SH-SY5Y (cell line): ENCODE data around the gene PRKD1.

ENCODE experiments used
- GATA2 ChIP-seq: IDR thresholded peaks from 2 replicates; pipeline ENCODE4 v1.6.1; 2011; ENCODE audit warnings: mild to moderate bottlenecking, low read depth, low read length
- GATA3 ChIP-seq: IDR thresholded peaks from 2 replicates; pipeline ENCODE4 v1.6.1; 2011; ENCODE audit warnings: low read depth, mild to moderate bottlenecking, low read length, moderate library complexity

Gene PRKD1

DNA sequence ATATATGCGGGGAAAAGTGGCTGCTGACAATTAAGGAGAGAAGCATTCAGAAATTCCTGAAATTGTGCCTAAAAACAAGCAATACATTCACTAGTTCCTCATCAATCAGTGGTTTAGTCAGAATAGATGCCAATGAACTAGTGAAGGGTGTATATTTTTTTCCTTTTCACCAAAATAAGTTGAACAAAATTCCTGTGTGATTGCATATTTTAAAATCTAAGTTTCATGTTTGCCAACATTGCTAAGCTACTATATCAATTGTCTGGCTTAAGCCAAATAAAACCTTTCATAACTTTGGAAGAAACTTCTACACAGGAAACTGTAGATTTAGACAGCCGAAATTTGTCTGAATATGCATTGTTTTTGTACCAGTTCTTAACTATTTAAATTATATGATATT is 8.7 kb downstream of the PRKD1 start:
- TF ChIP-seq GATA2 (no peak), GATA3 (no peak)

DNA sequence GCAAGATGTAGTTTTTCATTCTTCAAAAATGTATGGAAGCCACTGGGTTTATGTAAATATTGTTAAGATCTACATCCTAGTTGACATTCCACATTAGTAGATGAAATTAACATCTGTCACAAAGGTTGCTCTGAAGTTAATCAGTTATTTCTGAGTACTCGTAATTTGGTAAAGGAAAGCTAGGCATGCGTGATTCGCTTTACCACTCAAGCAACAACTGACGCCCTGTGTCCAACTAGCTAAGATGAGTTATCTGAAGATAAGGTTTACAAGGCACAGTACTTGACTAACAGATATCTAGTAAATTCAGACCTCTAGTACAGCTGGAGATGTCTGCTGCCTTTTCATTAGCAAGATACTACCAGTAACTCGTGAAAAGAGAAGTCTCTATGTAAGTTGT is 14.1 kb downstream of the PRKD1 start:
- TF ChIP-seq GATA2 (no peak), GATA3 (no peak)

DNA sequence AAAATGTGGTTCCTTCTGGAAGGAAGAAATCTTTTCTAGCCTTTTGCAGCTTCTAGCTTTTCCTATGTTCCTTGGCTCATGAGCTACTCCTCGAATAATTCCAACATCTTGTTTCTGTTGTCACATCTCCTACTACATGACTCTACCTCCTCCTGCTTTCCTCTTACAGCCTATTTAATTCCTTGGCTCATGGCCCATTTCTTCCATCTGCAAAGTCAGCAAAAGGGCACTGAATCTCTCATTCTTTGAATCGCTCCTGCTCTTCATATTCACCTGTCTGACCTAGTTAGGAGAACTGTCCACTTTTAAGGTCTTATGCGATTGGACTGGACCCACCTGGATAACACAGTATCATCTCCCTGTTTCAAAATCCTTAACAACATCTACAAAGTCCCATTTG is 15.8 kb downstream of the PRKD1 start:
- TF ChIP-seq GATA3 (no peak), GATA2 (no peak)

DNA sequence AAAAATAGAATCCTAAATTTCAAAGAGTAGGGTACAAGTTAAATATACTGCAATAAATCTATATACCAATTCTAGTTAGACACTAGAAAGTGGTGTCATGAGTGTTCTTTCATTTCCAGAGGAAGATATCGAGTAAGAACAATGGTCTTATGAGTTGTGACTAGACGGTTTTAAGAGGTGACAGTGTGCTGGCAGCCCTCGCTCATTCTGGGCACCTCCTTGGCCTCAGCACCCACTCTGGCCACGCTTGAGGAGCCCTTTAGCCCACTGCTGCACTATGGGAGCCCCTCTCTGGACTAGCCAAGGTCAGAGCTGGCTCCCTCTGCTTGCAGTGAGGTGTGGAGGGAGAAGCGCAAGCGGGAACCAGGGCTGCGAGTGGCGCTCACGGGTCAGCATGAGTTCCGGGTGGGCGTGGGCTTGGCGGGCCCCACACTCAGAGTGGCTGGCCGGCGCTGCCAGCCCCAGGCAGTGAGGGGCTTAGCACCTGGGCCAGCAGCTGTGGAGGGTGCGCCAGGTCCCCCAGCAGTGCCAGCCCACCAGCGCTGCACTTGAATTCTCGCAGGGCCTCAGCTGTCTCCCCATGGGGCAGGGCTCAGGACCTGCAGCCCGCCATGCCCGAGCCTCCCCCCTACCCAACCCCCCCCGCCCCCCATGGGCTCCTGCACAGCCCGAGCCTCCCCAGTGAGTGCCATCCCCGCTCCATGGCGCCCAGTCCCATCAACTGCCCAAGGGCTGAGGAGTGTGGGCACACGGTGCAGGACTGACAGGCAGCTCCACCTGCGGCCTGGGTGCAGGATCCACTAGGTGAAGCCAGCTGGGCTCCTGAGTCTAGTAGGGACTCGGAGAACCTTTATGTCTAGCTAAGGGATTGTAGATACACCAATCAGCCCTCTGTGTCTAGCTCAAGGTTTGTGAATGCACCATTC is 18.7 kb downstream of the PRKD1 start:
- TF ChIP-seq GATA3 = no peak
- no peak for TF ChIP-seq GATA2

DNA sequence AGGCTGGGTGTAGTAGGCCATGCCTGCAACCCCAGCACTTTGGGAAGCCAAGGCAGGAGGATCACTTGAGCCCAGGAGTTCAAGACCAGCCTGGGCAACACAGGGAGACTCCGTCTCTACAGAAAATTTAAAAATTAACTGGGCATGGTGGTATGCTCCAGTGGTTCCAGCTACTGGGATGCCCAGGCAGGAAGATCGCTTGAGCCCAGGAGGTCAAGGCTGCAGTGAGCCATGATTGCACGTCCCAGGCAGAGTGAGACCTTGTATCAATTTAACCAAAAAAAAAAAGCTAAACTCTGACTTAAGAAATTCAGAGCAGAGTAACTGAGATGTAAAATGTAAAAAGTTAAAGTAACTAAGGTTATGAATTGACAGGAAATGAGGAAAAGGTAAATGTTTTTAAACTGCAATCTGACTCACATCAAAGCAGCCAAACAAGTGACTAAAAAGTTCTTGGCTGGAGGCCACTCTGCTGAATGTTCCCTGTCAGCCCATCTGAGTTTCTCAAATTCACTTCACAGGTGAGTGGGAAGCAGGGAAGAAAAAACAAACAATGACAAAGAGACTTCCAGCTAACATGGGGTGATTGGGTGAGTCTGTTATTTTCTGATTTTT is 21.3 kb downstream of the PRKD1 start:
- no peak for TF ChIP-seq GATA3
- TF ChIP-seq GATA2 = no peak

DNA sequence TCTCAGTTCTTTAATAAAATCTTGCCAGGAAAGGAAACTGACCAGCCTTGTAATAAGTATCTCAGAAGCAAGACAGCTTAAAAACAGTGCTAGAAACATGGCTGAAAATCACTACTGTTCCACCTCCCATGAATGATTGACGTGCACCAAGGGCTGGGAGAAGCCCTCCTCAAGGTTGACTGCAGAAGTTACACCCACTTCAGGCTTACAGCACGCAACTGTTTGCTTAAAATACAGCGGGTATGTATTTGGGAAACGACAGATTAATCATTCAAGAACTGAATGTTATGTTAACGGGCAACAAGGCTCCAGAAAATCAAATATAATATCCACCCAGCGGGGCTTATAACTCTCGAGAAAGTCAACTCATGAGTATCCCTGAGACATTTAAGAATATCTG is 22.1 kb downstream of the PRKD1 start:
- TF ChIP-seq GATA3 = no peak
- TF ChIP-seq GATA2 = no peak

DNA sequence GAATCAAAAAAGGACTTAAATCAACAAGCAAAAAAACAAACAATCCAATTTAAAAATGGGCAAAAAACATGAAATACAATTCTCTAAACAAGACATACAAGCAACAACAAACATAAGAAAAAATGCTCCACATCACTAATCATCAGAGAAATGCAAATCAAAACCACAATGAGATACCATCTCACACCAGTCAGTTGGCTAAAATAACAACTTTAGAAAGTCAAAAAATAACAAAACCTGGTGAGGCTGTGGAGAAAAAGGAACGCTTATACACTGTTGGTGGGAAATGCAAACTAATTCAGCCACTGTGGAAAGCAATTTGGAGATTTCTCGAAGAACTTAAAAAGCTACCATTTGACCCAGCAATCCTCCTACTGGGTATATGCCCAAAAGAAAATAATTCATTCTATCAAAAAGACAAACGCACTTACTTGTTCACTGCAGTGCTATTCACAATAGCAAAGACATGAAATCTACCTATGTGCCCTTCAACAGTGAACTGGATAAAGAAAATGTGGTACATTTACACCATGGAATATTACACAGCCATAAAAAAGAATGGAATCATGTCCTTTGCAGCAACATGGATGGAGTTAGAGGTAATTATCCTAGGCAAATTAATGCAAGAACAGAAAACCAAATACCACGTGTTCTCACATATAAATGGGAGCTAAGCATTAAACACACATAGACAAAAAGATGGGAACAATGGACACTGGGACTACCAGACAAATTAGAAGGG is 26.9 kb downstream of the PRKD1 start:
- TF ChIP-seq GATA2 = no peak
- no peak for TF ChIP-seq GATA3

DNA sequence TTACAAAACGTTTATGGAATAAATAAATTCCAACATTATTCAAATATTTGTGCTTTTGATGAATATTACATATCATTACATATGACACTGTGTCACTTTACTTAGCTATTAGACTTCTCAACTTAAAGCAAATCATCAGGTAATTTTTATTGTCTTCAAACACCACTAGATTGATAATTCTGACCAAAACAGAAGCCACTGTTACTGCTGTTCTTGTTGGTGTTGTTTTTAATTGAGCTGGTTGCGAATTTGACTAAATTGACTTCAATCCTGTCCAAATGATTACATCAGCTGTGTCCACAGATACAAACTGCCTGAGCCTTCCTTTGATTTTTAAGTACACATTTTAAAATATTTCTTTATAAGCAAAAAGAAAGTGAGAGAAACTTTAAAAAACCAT is 29.2 kb downstream of the PRKD1 start:
- no peak for TF ChIP-seq GATA2
- TF ChIP-seq GATA3 = no peak

DNA sequence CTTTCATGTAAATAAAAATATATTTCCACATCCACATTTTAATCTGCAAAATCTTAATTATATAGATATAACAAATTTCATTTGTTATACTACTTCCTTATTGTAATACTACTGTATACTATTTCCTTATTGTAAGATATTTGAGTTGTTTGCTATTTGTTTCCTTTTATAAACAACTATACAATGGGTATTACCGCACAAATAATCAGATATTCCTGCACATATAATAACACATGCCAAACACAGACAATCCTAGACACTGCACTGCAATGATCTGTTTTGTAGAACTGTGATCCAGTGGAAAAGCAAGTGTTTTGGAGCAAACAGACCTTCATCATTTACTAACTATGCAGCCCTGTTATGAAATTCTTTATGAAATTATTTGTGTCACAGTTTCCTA is 30.5 kb downstream of the PRKD1 start:
- no peak for TF ChIP-seq GATA3
- no peak for TF ChIP-seq GATA2

DNA sequence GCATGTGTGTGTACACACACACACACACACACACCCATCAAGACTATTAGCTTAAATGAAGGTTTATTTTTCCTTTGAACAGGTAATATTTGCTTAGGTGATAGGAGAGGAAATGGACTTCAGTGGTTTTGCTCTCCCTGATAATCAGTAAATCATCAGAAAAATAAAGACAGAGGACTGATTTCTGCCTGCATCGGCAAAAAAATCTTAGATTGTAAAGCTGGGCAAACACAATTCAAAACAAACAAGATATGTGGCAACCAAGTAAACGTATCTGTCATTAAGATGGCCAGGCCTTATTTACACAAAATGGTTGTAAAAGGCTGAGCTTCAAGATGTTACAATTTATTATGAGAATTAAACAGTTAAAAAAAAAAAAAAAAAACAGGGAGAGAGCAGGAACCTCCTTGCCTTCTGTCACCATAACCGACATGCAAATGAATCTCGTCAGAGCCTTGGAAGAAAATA is 31.3 kb downstream of the PRKD1 start:
- no peak for TF ChIP-seq GATA3
- no peak for TF ChIP-seq GATA2

DNA sequence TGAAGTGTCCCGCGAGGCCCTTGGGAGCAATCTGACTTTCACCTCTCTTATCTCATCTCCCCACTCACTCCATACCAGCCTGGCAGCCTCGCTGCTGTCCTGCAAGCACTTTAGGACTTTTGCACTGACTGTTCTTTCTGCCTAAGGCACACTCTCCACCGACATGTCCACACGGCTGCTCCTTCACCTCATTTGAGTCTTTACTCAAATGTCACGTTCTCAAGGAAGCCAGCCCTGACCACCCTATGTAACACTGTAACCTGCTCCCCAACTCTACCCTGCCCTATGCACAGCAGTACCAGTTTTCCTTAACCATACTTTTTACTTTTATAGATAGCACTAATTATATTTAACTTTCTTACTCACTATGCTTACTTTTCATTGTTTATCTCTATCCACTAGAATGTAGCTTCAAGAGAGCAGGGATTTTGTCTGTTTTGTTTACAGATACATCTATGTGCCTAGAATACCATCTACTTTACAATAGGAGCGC is 32.0 kb downstream of the PRKD1 start:
- TF ChIP-seq GATA3 (no peak), GATA2 (no peak)

DNA sequence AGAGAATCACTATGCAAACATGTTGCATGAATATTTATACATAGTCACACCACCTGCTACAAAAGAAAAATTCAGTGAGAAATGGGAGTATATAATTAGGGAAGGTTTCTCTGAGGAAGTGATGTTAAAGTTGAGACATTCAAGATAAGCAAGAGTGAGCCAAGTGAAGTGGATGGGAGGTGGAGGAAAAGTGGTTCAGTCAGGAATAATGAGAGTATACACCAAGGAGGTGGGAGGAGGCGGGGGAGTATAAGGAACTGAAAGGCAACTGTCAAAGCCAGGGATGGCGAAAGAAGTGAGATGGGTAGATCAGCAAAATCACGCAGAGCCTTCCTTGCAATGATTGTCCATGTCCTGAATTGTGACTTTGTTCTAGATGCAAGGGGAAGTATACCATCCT is 33.7 kb downstream of the PRKD1 start:
- TF ChIP-seq GATA3 (no peak), GATA2 (no peak)

DNA sequence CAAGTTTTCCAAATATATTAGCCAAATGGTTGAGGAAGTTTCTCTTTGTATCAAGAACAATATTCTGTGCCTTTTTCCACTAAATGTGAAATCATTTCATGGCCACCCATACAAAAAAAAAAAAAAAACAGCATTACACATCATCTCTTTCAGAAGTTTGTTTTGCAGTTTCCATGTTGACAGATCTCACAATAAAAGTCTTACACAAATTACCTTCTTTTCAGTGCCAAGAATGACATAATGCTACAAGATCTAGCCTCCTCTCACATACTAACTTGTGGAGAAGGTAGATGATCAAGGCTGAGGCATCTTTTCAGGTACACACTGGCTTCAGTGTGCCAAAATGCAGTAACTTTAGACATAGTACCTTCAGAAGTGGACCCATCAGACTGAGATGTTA is 35.3 kb downstream of the PRKD1 start:
- TF ChIP-seq GATA3 = no peak
- TF ChIP-seq GATA2 = no peak

DNA sequence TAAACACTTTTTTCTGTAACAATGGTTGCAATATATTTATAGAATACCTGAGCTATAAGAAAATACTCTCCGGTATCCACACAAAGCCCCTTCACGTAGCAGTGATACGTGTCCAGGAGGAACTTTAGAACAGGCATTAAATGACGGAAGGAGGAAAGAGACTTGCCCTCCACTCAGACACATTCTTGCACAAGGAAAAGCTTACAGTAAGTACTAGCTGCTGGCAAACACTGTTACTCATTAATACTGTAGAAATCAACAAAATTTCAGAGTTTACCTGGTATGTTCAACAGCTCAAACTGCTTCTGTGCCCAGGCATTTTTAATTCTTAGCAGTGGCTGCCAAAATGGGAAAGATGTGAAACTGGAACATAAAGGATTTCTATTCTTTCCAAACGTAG is 41.7 kb downstream of the PRKD1 start:
- TF ChIP-seq GATA2 = no peak
- no peak for TF ChIP-seq GATA3
